Daoy (cell line): ENCODE measurements around the gene CAGE1. TPM values are rescaled to one million over a fixed set of nuclear protein-coding genes. Genes with fewer than 3 reads are reported as not detected.
"Not testable (repeated sequence)": the region's sequence is repeated elsewhere in the genome, so short reads cannot be mapped to it uniquely, and the experiment has no call there.

Experiments used
- DNase-seq: peaks from one replicate; pipeline ENCODE4 v3.0.0-alpha.2; 2015; ENCODE audit warnings: low read depth
- total RNA-seq: library from RNA; depleted of rRNA; stranded (reverse); fragments of >200 nt; shearing (Covaris generic); gene quantifications from 2 replicates; pipeline ENCODE4 v1.2.3, GENCODE V29; 2014

The CAGE1 gene
- total RNA-seq, 1 experiment from 2014 or later, result 0.11 TPM

- peak; percentile 53 for DNase-seq
These were observed 50.4 kb downstream of the CAGE1 start for GRCh38 chr6:7339007-7339732.

GRCh38 chr6:7338031-7338430, 51.5 kb downstream of the CAGE1 start:
- no peak for DNase-seq

- no peak for DNase-seq
These were observed 54.0 kb downstream of the CAGE1 start for GRCh38 chr6:7335519-7335918.

GRCh38 chr6:7334685-7335084, 54.9 kb downstream of the CAGE1 start:
- no peak for DNase-seq

DNA sequence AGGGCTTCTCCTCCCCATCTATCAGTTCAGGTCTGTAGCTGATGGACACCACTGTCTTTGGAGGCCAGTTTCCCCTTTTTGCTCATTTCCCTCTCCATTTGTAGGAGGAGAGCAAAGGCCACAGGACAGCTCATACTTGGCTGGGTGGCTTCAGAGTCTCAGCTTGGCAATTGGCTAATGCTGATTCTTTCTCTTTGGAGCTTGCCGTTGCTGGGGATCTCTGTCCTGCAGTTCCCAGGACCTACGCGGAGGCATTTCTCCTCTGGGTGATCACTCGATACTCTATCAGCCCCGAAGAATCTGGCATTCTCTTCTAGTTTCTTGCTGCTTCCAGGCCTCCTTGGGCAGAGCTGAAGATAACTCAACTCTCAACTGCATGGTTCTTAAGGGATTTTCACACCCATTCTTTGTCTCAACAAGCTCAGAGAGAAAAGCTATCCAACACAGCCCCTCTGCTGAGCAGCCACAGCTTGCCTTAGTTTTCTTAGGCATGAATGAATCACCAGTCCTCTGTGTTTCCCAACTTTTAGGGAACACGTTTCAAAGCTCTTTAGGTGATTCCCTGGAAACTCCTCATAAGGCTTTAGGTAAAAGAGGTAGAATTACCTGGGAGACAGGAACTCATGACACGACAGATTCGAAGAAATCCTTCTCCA, 57.3 kb downstream of the CAGE1 start:
- DNase-seq, result no peak

- DNase-seq, result no peak
These were observed 58.1 kb downstream of the CAGE1 start for GRCh38 chr6:7331452-7331851.

GRCh38 chr6:7328243-7328642, 61.3 kb downstream of the CAGE1 start:
- no peak for DNase-seq

DNA sequence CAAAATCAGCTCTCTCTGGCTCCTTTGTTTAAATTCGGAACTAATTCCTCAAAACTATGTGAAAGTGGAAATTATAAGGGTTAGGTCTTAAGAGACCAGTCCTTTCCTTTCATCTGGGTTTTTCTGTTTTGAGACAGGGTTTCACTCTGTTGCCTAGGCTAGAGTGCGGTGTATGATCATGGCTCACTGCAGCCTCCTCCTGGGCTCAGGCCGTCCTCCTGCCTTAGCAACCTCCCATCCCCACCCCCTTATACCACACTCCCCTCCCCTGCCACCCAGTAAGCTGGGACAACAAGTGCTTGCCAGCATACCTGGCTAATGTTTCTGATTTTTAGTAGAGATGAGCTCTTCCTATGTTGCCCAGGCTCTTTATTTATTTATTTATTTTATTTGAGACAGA, 63.8 kb downstream of the CAGE1 start:
- no peak for DNase-seq

DNA sequence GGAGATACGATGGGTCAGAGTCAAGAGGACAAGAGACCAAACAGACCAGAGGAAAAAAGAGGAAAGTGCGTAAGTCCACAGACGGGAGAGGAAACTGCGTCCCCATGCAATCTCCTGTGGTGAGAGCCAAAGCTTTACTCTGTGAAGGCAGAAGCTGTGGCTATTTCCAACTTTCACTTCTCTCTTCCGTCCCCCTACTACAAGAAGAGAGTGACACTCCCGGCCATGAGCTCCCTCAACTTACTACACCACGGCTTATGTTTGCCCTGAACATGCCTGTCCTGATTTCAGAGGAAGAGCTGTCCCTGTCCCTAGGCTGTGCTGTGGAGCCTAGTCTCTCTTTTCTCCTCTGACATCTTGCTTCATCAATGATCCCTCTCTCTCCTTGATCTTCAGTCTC, 65.0 kb downstream of the CAGE1 start:
- DNase-seq, result no peak

DNA sequence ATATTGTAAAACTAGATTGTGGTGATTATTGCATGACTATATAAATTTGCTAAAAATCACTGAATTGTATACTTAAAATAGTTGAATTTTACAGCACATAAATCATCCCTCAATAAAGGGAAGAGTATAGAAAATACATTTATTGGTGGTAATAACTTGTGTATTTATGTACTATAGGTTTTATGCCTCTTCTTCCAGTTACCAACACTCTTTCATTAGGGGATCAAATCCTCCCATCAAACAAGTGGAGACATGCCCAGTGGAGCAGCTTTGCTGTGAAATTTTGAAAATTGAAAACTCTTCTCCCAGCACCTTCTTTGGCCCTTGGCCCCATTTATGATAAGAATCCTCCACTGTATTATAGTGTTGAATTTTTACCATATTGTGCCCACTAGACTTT, 66.5 kb downstream of the CAGE1 start:
- DNase-seq, result no peak

DNA sequence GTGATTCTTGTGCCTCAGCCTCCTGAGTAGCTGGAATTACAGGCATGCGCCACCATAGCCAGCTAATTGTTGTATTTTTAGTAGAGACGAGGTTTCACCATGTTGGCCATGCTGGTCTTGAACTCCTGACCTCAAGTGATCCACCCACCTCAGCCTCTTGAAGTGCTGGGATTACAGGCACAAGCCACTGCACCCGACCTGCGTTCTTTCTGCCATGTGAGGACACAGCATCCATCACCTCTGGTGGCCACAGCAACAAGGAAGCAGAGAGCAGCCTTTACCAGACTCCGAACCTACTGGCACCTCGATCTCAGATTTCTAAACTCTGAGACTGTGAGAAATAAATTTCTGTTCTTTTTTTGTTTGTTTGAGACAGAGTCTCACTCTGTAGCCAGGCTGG, 67.7 kb downstream of the CAGE1 start:
- not testable (repeated sequence) for DNase-seq

DNA sequence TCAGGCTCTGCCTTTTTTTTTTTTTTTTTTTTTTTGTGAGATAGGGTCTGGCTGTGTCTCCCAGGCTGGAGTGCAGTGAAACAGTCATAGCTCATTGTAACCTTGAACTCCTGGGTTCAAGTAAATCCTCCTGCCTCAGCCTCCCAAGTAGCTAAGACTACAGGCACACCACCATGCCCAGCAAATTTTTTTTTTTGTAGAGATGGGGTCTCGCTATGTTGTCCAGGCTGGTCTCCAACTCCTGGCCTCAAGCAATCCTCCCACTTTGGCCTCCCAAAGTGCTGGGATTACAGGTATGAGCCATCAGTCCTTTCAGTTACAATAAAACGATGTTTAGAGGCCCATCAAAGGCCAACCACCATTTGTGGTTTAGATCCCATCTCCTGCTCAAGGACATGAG, 70.1 kb downstream of the CAGE1 start:
- DNase-seq, result not testable (repeated sequence)

DNA sequence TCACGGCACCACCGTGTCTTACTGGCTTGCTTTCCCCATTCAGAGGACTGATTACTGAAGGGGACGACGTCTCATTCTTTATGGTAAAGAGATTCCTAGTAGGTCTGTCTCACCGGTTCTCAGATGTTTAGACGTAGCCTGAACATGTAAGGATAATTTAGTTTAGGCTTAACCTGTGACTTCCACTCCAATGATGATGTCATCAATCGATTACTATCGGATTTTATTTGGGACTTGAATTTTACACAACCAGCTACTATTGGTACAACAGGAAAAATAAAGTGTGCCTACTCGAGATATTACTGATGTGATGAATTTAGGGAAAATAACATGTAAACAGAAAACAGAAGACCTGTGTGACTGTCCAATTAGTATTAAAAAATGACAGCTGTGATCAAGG, 72.0 kb downstream of the CAGE1 start:
- no peak for DNase-seq

GRCh38 chr6:7316658-7317533, 72.6 kb downstream of the CAGE1 start:
- no peak for DNase-seq

- no peak for DNase-seq
These were observed 73.6 kb downstream of the CAGE1 start for GRCh38 chr6:7315948-7316365.

- not testable (repeated sequence) for DNase-seq
These were observed 74.2 kb downstream of the CAGE1 start for GRCh38 chr6:7315087-7315947.

DNA sequence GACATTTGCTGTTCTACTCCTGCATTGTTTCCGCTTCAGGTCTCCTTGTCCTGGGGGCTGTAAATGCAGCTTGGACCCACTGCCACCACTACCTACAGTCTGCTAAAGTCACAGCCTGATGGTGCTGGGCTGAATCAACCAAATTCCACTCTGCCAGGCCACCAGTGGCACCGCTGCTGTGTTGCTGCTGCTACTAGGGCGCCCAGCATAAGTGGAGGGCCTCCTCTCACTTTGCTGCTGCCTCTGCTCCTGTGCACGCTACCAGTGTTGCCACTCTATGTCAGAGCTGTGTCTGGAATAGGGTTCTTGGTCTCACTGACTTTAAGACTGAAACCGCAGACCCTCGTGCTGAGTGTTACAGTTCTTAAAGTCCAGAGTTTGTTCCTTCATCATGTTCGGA, 75.1 kb downstream of the CAGE1 start:
- DNase-seq, result no peak

DNA sequence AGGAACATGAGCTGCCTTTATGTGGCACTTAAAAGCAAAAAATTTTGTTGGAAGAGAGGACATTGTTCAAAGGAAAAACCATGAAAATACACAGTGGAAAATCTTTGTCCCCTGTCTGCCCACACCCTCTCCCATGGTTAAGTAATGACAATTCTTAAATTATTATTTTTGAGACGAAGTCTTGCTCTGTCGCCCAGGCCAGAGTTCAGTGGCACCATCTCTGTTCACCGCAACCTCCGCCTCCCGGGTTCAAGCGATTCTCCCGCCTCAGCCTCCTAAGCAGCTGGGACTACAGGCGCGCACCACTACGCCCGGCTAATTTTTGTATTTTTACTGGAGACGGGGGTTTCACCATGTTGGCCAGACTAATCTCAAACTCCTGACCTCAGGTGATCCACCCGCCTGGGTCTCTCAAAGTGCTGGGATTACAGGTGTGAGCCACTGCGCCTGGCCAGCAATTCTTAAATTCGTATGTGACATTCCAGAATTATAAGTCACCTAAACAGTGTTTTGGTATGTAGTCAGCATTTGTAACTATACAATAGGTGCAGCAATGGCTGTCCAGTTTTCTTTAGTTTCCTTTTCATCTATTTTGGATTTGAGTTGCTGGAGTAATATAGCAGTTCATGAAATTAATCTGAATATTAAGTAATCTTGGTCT, 75.9 kb downstream of the CAGE1 start:
- no peak for DNase-seq

DNA sequence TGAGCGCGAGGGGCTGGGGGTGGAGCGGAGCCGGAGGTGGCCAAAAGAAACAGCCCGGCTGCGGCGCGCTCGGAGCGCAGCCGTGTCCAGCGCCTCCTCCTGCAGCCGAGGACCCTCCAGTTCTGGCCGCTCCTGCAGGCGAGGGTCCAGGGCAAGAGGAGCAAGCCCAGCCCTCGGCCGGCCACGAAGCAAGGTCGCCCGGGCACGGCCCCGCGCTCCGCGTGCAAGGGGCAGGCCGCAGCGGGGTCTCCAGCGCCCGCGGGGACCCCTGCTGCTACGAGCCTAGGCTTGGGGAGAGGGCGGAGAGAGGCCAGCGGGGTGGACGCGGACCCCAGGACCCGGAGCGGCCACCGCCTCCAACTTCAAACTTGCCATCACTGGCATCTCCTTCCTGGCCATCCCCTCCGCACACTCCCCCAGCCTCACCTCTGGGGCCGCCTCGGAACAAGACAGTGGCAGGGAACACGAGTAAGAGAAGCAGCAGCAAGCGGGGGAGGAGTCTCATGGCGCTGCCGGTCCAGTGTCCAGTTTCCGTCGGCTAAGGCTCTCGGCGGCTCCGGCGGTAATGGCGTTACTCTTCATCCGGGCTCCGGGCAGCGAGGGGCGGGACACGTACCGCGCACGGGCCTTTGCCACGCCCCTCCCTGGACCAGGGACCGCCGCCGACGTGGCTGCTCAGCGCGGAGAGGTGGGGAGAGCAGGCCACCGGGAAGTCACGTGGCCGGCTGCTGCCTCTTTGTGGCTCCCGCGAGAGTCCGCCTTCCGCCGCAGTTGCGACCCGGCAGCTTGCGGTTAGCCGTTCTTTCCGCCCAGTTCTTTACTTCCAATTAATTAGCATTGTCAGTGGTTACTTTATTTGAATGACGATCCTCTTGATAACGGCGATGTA, 76.7 kb downstream of the CAGE1 start, which contains the start of gene SSR1:
SSR1 (minus strand) TSS at position 584 of the 889 bp plus-strand sequence; CDS start at position 505, 79 bp downstream.
- peak; percentile 100 for DNase-seq
